Measurements from ENCODE around the gene ACO2. TPM values are rescaled to one million over a fixed set of nuclear protein-coding genes. Genes with fewer than 3 reads are reported as not detected.

The ACO2 gene
- total RNA-seq, 1 donor from 2014 or later = 69.9 TPM

DNA sequence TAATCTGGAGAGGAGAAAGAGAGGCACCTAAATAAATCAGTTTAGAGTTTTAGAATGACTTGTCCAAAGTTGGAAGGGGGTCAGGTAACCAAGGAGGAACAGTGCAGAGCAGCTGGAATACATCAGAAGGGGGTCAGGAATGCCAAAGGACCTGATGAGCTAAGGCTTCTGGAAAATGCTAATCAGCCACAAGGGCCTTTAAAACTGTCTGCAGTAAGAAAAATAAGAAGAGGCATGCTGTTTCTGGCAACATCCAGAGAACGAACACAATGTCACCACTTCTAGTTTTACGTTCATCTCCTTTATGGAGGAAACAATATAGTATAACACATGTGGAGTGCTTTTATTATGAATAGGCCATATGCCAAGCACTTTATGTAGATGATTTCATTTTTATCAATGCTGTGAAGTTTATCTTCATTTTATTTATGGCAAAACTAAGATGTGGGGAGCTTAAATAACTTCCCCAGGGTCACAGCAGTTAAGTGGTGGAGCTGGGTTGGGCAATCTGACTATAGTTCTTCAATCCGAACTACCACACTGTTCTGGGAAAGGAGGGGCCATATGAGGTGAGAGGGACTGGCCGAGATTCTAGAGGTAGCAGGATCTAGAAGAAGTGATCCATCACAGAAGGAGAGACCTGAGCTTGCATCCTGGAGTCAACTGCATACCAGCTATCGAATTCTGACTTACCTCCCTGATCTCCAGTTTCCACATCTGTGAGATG lies 22.6 kb downstream of the ACO2 start:
- TF ChIP-seq, protein P1, sequence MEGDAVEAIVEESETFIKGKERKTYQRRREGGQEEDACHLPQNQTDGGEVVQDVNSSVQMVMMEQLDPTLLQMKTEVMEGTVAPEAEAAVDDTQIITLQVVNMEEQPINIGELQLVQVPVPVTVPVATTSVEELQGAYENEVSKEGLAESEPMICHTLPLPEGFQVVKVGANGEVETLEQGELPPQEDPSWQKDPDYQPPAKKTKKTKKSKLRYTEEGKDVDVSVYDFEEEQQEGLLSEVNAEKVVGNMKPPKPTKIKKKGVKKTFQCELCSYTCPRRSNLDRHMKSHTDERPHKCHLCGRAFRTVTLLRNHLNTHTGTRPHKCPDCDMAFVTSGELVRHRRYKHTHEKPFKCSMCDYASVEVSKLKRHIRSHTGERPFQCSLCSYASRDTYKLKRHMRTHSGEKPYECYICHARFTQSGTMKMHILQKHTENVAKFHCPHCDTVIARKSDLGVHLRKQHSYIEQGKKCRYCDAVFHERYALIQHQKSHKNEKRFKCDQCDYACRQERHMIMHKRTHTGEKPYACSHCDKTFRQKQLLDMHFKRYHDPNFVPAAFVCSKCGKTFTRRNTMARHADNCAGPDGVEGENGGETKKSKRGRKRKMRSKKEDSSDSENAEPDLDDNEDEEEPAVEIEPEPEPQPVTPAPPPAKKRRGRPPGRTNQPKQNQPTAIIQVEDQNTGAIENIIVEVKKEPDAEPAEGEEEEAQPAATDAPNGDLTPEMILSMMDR (IDR thresholded peaks at IDR 0.05; ENCODE audit: unreplicated experiment) = no peak
- H3K27ac Mint-ChIP-seq = peak overlapping the region; percentile 8

DNA sequence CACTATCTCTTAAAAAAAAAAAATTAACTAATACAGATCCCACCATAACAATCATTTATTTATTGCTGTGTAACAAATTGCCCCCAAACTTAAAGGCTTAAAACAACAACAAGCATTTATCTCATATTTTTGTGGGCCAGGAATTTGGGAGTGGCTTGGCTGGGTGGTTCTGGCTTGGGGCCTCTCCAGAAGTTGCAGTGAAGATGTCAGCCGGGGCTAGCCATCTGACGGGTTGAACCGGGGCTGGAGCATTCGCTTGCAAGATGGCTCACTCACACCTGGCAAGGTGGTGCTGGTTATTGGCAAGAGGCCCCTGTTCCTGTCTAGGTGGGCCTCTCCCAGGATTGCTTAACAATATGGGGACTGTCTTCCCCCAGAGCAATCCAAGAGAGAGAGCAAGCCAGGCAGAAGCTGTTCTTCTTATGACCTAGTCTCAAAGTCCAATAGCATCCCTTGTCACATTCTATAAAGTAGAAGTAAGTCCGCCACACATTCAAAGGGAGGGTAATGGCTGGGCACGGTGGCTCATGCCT lies 29.5 kb downstream of the ACO2 start:
- Mint-ChIP-seq H3K4me1 (no peaks in the 10 kb centered on the region), H3K27me3 (ENCODE audit: low read depth) (no peaks in the 10 kb centered on the region), H3K4me3 (no peak overlapping the region), H3K9me3 (no peaks in the 10 kb centered on the region), H3K27ac (peak overlapping the region; percentile 25), H3K36me3 (peaks cover 4% of the 10 kb centered on the region)
- TF ChIP-seq, protein P1 (IDR thresholded peaks at IDR 0.05; ENCODE audit: unreplicated experiment) = no peak
- DNase-seq (ENCODE audit: low spot score in 2 of 2, unreplicated experiment in 2 of 2) = no peak

More for the DNA sequence above, 22.6 kb downstream of the ACO2 start:
- Mint-ChIP-seq H3K36me3 (no peaks in the 10 kb centered on the region), H3K4me3 (no peak overlapping the region), H3K4me1 (peaks cover 18% of the 10 kb centered on the region), H3K9me3 (no peaks in the 10 kb centered on the region), H3K27me3 (ENCODE audit: low read depth) (no peaks in the 10 kb centered on the region)
- no peak for DNase-seq (ENCODE audit: low spot score in 2 of 2, unreplicated experiment in 2 of 2)

GRCh38 chr22:41499624-41500280 lies 30.8 kb downstream of the ACO2 start:
- DNase-seq (ENCODE audit: low spot score in 2 of 2, unreplicated experiment in 2 of 2) = no peak
- Mint-ChIP-seq H3K27me3 (ENCODE audit: low read depth) (no peaks in the 10 kb centered on the region), H3K4me3 (no peak overlapping the region), H3K4me1 (no peaks in the 10 kb centered on the region), H3K27ac (no peak overlapping the region), H3K36me3 (peaks cover 4% of the 10 kb centered on the region), H3K9me3 (no peaks in the 10 kb centered on the region)
- TF ChIP-seq, protein P1 (IDR thresholded peaks at IDR 0.05; ENCODE audit: unreplicated experiment) = no peak

DNA sequence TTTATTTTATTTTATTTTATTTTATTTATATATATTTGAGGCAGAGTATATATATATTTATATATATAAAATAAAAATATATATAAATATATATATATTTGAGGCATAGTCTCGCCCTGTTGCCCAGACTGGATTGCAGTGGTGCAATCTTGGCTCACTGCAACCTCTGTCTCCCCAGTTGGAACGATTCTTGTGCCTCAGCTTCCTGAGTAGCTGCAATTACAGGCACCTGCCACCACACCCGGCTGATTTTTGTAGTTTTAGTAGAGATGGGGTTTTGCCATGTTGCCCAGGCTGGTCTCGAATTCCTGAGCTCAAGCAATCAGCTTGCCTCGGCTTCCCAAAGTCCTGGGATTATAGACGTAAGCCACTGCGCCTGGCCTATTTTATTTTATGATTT lies 31.4 kb downstream of the ACO2 start:
- Mint-ChIP-seq H3K4me3 (no peak overlapping the region), H3K27ac (no peak overlapping the region), H3K4me1 (no peaks in the 10 kb centered on the region), H3K27me3 (ENCODE audit: low read depth) (no peaks in the 10 kb centered on the region), H3K36me3 (peaks cover 4% of the 10 kb centered on the region), H3K9me3 (no peaks in the 10 kb centered on the region)
- TF ChIP-seq, protein P1 (IDR thresholded peaks at IDR 0.05; ENCODE audit: unreplicated experiment) = no peak
- no peak for DNase-seq (ENCODE audit: low spot score in 2 of 2, unreplicated experiment in 2 of 2)

DNA sequence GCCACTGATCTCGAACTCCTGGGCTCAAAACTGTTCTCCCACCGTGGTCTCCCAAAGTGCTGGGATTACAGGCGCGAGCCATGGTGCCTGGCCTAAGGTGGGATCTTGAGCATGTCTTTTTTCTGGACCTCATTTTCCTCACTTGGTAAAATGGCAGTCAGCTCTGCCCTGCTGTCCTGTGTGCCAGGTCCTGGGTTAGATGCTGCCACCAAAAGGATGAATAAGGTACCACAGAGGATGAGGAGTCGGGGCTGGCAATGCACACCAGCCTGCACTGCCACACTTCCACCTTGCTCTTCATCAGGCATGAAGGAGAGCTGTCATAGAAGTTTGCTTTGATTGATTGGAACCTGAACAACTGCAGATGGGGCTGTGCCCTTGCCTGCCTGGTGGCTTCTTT lies 32.3 kb downstream of the ACO2 start:
- TF ChIP-seq, protein P1 (IDR thresholded peaks at IDR 0.05; ENCODE audit: unreplicated experiment) = no peak
- Mint-ChIP-seq H3K36me3 (peaks cover 4% of the 10 kb centered on the region), H3K27ac (no peak overlapping the region)

More for the DNA sequence above, 32.3 kb downstream of the ACO2 start:
- no peaks in the 10 kb centered on the region for H3K27me3 Mint-ChIP-seq (ENCODE audit: low read depth)
- no peak overlapping the region for H3K4me3 Mint-ChIP-seq
- no peak for DNase-seq (ENCODE audit: low spot score in 2 of 2, unreplicated experiment in 2 of 2)
- no peaks in the 10 kb centered on the region for H3K4me1 Mint-ChIP-seq
- no peaks in the 10 kb centered on the region for H3K9me3 Mint-ChIP-seq
